ENCODE measurements around the gene SHANK3.

- no peak for TF ChIP-seq EZH2 (IDR thresholded peaks at IDR 0.05; ENCODE audit: insufficient read depth, poor library complexity, severe bottlenecking)
- no peak for TF ChIP-seq EZH2phosphoT487 (IDR thresholded peaks at IDR 0.05; ENCODE audit: insufficient read depth, low read depth)
These were observed 48.1 kb upstream of the SHANK3 start for GRCh38 chr22:50624347-50625130.

Data from GM23248 (cell line).